Muscle layer of duodenum (tissue), 2 donors: ENCODE measurements around the gene SPATA6L.
"Not testable (repeated sequence)": the region's sequence is repeated elsewhere in the genome, so short reads cannot be mapped to it uniquely, and the experiment has no call there.

ENCODE experiments used
- H3K27ac ChIP-seq: one replicate; pipeline ENCODE4 v1.7.0; 2013; ENCODE audit warnings: mild to moderate bottlenecking, low read length
- H3K27me3 ChIP-seq: one replicate; pipeline ENCODE4 v1.7.0; 2013; ENCODE audit warnings: low read depth, mild to moderate bottlenecking, control low read depth, low read length
- H3K36me3 ChIP-seq, 2 donors: one replicate each; pipeline ENCODE4 v1.7.0; 2013; ENCODE audit warnings: low read length in 2 of 2, control low read depth in 1 of 2, mild to moderate bottlenecking in 1 of 2; ENCODE audit not compliant: insufficient read depth in 2 of 2, control insufficient read depth in 1 of 2
- H3K4me1 ChIP-seq, 2 donors: one replicate each; pipeline ENCODE4 v1.7.0; 2013; ENCODE audit warnings: low read length in 2 of 2, mild to moderate bottlenecking in 2 of 2, control low read depth in 1 of 2, moderate library complexity in 1 of 2; ENCODE audit not compliant: insufficient read depth in 2 of 2, control insufficient read depth in 1 of 2
- H3K4me3 ChIP-seq, 2 donors: one replicate each; pipeline ENCODE4 v1.7.0; 2013; ENCODE audit warnings: low read length in 2 of 2, low read depth in 1 of 2, mild to moderate bottlenecking in 1 of 2
- H3K9me3 ChIP-seq, 2 donors: one replicate each; pipeline ENCODE4 v1.7.0; 2013; ENCODE audit warnings: low read length in 2 of 2, control low read depth in 1 of 2, mild to moderate bottlenecking in 1 of 2; ENCODE audit not compliant: control insufficient read depth in 1 of 2
- donor health status: healthy.

Gene SPATA6L

DNA sequence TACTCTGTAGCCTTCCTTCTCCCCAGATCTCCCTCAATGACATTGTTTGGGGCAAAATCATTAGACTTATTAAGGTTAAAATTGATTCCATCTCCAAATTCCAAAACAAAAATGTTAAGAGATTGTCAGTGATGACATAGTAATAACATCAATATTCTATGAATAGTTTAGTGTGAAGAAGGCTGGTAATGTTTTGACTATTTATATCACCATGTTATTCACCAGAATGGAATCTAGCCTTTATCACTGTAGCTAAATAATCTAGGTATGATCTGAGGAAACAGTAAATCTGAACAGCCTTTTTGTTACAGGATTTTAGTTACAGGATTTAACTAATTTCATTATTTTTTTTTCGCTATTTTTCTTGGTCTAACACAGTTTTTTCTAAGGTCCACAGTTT lies 5.1 kb downstream of the SPATA6L start:
- no peaks in the 10 kb centered on the region for H3K9me3 ChIP-seq
- H3K36me3 ChIP-seq = no peaks in the 10 kb centered on the region
- no peaks in the 10 kb centered on the region for H3K27me3 ChIP-seq
- H3K27ac ChIP-seq = no peak overlapping the region
- no peak overlapping the region for H3K4me3 ChIP-seq
- H3K4me1 ChIP-seq = peaks cover 14 to 25% of the 10 kb centered on the region in 2 donors

DNA sequence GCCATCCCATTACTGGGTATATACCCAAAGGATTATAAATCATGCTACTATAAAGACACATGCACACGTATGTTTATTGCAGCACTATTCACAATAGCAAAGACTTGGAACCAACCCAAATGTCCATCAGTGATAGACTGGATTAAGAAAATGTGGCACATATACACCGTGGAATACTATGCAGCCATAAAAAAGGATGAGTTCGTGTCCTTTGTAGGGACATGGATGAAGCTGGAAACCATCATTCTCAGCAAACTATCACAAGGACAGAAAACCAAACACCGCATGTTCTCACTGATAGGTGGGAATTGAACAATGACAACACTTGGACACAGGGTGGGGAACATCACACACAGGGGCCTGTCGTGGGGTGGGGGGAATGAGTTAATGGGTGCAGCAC lies 5.6 kb downstream of the SPATA6L start:
- H3K4me1 ChIP-seq = peaks cover 14 to 25% of the 10 kb centered on the region in 2 donors
- H3K27ac ChIP-seq, H3K4me3 ChIP-seq, H3K27me3 ChIP-seq, H3K36me3 ChIP-seq, H3K9me3 ChIP-seq: not testable (repeated sequence)

DNA sequence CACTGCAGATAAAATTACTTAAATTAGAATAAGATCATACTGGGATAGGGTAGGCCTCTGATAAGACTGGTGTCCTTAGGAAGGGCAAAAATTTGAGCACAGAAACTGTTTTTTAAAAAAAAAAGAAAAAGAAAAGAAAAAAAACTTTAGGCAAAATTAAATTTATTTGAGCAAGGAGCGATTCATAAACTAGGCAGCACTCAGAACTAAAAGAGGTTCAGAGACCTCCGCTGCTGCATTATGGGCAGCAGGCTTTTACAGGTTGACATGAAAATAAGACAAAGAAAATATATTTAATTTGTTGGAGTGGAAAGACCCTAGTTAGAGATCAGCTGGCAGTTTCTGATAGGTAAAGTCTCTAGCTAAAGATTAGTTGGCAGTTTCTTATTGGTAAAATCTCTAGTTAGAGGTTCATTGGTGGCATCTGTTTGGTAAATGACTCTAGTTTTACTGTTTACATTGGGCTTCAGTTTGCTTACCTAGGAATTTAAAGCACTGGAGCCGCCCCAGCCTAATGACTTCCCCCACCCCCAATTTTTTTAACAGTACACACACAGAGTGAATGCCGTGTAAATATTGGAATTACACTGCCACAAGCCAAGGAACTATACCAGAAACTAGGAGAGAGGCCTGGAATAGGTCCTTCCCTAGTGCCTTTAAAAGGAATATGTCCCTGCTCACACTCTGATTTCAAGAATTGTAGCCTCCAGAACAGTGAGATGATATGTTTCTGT lies 8.7 kb downstream of the SPATA6L start:
- no peak overlapping the region for H3K27ac ChIP-seq
- peaks cover 4 to 6% of the 10 kb centered on the region in 2 donors for H3K4me1 ChIP-seq
- H3K36me3 ChIP-seq = no peaks in the 10 kb centered on the region
- no peaks in the 10 kb centered on the region for H3K9me3 ChIP-seq
- H3K4me3 ChIP-seq = no peak overlapping the region
- H3K27me3 ChIP-seq = no peaks in the 10 kb centered on the region

DNA sequence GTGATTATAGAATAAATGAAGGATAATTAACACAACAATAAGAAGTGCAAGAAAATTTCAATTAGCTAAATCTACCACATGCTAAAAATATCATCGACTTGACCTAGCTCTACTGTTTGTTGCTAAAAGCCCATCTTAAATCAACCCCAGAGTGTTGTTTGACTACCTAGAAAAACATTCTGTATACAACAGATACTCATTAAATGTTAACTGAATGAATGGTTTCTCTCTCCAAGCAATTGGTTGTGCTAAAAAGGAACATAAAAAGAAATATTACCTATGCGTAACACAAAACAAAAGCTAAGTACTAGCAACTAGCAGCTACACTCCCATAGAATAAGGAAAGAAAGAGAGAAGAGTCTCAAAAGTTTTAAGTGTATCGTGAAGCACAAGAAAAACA lies 9.7 kb downstream of the SPATA6L start:
- Histone ChIP-seq H3K4me3 (no peak overlapping the region), H3K36me3 (no peaks in the 10 kb centered on the region), H3K4me1 (peaks cover 2 to 4% of the 10 kb centered on the region in 2 donors), H3K27me3 (no peaks in the 10 kb centered on the region), H3K9me3 (no peaks in the 10 kb centered on the region), H3K27ac (no peak overlapping the region)

DNA sequence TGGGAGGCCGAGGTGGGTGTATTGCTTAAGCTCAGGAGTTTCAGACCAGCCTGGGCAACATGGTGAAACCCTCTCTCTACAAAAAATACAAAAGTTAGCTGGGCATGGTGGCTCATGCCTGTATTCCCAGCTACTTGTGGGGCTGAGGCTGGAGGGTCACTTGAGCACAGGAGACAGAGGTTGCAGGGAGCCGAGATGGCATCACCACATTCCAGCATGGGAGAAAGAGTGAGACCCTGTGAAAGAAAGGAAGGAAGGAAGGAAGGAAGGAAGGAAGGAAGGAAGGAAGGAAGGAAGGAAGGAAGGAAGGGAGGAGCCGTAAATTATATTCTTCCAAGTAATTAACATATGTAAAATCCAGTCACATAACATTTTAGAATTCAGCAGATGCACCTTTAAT lies 10.1 kb downstream of the SPATA6L start:
- not testable (repeated sequence) for H3K9me3 ChIP-seq, H3K4me1 ChIP-seq, H3K27me3 ChIP-seq, H3K27ac ChIP-seq, H3K36me3 ChIP-seq, H3K4me3 ChIP-seq

DNA sequence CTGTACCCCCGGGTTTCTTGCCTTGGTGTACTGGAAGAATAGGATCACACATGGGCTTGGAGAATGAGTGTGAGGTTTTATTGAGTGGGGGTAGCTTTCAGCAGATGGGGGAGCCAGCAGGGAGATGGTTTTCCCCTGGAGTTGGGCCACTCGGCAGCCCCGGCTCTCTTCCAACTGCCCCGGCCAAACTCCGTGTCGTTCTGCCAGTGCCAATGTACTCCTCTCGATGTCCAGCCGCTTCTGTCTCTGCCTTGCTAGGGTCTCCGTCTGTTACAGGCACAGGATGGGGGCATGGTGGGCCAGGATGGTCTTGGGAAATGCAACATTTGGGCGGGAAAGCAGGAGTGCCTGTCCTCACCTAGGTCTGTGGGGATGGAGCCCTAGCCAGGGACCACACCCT lies 11.7 kb downstream of the SPATA6L start:
- Histone ChIP-seq H3K4me1 (no peaks in the 10 kb centered on the region), H3K27ac (no peak overlapping the region), H3K27me3 (no peaks in the 10 kb centered on the region), H3K4me3 (no peak overlapping the region), H3K36me3 (no peaks in the 10 kb centered on the region), H3K9me3 (no peaks in the 10 kb centered on the region)

DNA sequence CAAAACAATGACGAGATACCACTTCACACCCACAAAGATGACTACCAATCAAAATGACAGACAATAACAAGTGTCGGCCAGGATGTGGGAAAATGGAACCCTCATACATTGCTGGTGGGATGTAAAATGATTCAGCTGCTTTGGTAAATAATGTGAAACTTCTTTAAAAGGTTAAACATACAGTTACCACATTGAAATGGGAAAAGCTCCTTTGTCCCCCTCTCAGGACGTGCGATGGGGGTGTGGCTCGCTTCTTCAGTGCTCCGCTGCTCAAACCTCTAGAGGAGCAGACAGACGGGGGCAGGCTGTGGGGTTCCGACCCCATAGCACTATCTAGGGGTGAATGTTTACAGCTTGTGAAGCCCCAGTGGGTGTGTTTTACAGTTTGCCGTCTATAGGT lies 12.2 kb downstream of the SPATA6L start:
- no peaks in the 10 kb centered on the region for H3K27me3 ChIP-seq
- no peak overlapping the region for H3K27ac ChIP-seq
- H3K9me3 ChIP-seq = no peaks in the 10 kb centered on the region
- no peak overlapping the region for H3K4me3 ChIP-seq
- no peaks in the 10 kb centered on the region for H3K4me1 ChIP-seq
- no peaks in the 10 kb centered on the region for H3K36me3 ChIP-seq

DNA sequence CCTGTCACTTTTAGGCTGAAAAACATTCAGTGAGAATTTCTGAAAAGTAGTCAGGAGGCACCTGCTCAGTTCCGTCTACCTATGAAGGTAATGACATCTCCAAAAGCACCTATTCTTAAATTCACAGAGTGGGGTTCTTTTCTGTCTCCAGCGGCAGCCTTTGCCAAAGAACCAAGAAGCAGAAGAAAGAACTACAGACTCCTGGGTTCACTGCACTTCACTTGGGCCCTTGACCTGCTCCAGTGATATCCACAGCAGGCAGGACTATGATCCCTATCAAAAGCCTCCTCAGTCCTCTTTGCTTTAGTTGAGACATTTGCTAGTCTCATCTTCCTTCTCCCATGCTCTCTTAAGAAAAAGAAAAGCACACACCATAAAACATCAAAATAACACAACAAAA lies 23.9 kb downstream of the SPATA6L start:
- Histone ChIP-seq H3K27ac (no peak overlapping the region), H3K4me1 (no peaks in the 10 kb centered on the region), H3K27me3 (no peaks in the 10 kb centered on the region), H3K9me3 (no peaks in the 10 kb centered on the region), H3K4me3 (no peak overlapping the region), H3K36me3 (no peaks in the 10 kb centered on the region)

DNA sequence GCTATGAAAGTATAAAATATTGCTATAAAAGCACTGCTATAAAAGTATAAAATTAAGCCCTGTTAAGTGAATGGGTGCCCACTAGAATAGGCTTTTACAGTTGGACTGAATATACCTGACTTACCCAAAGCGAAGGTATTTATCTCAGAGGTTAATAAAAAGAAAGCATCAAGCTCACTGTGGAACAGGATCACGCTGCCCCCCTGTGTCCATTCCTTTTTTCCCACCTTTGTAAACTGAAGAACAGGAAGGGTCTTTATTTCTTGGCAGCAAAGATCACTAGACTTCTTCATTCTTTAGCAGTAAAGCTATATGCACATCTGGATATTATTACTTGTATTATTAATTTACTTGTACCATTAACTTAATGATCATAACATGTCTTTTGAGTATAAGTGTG lies 26.3 kb downstream of the SPATA6L start:
- Histone ChIP-seq H3K36me3 (no peaks in the 10 kb centered on the region), H3K27ac (no peak overlapping the region), H3K4me1 (no peaks in the 10 kb centered on the region), H3K9me3 (no peaks in the 10 kb centered on the region), H3K4me3 (no peak overlapping the region), H3K27me3 (no peaks in the 10 kb centered on the region)

DNA sequence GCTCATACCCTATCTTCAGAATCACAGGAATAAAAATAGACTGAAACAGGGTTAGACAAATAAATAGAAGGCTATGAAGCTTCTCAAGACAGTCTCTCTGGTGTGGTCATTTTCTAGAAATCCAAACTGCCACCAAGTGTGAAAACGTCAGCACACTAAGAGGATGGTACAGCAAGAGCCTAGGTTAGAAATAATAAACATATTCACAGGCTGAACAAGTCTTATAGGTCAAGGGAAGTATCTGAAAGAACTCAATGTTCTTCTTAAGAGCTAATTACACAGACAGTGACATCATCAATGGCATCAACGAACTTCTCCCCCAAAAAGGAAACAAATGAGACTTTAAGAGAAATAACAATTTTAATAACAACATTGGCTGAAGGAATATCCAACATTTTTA lies 26.9 kb downstream of the SPATA6L start:
- Histone ChIP-seq H3K36me3 (no peaks in the 10 kb centered on the region), H3K27ac (no peak overlapping the region), H3K4me1 (no peaks in the 10 kb centered on the region), H3K9me3 (no peaks in the 10 kb centered on the region), H3K4me3 (no peak overlapping the region), H3K27me3 (no peaks in the 10 kb centered on the region)

DNA sequence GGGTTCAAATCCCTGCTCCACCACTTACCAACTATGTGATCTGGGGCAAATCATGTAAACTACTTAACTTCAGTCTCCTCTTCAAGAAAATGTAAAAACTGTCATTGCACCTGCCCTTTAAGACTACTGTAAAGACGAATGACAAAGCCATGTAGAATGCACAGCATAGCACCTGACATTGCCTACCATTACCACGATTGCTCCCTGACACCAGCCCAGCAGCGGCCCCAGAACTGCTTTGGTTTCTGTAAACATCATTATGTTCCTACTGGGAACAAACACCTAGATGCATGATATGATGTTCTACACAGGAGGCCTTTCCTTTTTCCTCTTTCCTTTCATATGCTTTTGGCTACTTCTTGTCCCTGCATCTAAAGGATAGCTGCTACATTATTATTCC lies 27.3 kb downstream of the SPATA6L start:
- H3K27ac ChIP-seq = no peak overlapping the region
- no peak overlapping the region for H3K4me3 ChIP-seq
- no peaks in the 10 kb centered on the region for H3K36me3 ChIP-seq
- no peaks in the 10 kb centered on the region for H3K4me1 ChIP-seq
- no peaks in the 10 kb centered on the region for H3K9me3 ChIP-seq
- no peaks in the 10 kb centered on the region for H3K27me3 ChIP-seq

DNA sequence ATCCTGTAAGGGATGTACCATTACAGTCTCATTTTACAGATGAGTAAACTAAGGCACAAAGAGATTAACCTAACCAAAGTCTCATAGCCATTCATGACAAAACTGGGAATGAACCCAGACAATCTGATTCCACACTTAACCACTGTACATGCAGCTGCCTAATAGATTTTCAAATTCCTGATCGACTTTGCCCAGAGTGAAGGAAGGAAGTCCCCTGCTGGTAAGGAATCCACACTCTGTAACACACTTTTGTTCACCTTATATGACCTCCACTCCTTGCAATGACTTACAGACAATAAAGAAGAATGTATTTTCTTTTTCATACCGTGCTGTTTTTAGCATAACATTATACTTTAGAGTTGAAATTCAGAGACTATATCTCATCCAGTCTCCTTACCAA lies 35.4 kb downstream of the SPATA6L start:
- no peaks in the 10 kb centered on the region for H3K9me3 ChIP-seq
- H3K4me1 ChIP-seq = no peaks in the 10 kb centered on the region
- no peak overlapping the region for H3K27ac ChIP-seq
- H3K36me3 ChIP-seq = peaks cover 0 to 4% of the 10 kb centered on the region in 2 donors
- H3K27me3 ChIP-seq = no peaks in the 10 kb centered on the region
- H3K4me3 ChIP-seq = no peak overlapping the region
